Putamen (tissue), 1 donor: ENCODE data around the gene QRICH1.
"Not testable (repeated sequence)": the region's sequence is repeated elsewhere in the genome, so short reads cannot be mapped to it uniquely, and the experiment has no call there.

Source experiments
- DNase-seq: peaks from one replicate; pipeline ENCODE4 v3.0.0-alpha.2; 2016; ENCODE audit warnings: low spot score

The QRICH1 gene

DNA sequence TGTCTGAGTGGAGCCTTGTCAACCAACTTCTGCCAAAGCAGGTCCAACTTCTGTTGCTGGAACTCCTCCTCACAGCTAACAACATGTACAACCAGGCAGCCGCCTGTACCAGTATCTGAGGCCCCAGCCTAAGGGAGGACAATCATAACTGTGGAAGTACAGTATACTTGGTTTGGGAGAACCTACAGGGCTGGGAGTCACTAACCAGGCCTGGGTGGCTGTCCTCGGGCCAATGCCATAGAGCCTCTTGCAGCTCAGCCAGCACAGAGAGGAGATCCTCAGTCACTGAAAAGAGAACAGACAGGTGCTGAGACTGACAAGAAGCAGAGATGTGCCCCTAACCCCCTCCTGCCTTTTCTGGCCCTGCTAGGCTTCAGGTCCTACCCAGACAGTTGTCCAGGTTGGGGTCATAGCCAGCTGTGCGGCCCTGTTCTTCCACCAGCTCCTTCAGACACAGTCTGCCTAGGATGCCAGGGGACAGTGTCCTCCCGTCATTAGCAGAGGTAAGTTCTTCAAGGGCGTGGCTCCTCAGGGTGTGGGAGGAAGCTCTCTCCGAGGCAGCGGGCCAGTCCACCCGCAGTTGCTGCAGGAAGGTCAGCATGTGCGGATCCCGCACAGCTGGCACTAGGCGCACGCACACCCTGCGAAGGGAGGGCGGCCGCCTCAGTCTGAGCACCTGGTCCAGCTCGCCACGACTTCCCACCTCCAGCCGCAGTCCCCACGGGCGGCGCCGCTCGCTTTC lies 76.5 kb downstream of the QRICH1 start:
- DNase-seq, result no peak

DNA sequence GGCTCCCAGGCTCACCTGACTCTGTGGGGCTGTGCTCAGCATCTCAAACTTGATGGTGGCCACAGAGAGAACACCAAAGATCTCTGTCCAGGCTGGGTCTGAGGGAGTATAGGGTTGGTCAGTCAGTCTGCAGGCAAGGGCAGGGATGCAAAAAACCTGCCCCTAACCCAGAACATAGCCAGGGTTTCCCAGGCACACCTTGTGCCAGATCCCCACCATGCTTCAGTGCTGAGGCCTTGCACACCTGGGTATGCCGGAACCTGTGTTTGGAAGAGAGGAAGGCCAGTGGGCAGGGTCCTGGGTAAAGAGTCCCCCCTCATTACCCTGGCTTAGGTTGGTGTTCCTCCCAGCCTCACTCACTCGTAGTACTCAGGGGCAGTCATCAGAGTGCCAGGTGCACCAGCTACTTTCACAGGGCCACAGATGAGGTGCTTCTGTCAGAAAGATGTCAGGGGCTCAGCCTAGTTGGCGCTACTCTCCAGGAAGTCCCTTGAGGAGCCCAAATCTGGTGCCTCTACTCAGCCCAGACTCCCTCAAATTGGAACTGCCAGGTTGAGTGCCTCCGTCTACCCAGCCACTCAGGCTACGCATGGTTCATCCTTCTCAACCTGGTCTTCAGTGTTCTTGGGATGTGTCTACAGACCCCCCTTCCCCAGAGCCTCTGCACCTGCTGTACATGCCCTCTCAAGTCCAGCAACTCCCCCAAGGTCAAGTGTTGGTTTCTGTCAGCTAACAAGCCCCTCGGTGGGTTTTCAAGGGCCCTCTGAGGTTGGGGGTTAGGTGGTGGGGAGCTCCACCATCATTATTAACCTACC lies 77.2 kb downstream of the QRICH1 start:
- DNase-seq, result no peak

DNA sequence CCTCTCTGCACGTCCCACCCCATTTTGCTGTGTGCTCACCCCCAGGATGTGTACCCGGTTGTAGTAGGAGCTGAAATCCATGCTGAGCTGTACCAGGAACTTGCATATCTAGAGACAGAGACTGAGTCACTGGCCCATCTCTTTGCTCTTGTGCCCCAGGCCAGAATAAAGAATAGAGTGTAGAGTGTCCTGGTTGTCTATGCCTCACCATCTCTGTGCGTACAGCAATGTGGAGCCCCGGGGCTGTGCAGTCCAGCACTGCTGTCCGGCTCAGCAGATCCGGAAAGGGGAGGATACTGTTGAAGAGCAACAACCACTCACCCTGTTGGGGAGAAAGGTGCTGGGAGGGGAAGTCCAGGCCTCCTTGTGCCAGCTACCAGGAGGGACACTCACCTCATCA lies 78.1 kb downstream of the QRICH1 start:
- no peak for DNase-seq

DNA sequence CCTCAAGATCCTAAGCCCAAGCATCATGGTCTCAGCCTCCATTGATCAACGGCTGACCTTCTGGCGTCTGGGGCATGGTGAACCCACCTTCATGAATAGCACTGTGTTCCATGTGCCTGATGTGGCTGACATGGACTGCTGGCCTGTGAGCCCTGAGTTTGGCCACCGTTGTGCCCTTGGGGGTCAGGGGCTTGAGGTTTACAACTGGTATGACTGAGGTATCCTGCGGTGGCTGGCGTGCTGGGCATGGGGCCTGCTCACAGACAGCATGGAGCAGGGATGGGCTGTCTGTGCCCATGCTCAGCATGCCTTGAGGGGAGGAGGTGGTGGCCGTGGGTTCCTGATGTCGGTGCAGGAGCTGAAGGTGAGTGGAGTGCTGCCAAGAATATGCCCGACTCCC lies 78.8 kb downstream of the QRICH1 start:
- no peak for DNase-seq

DNA sequence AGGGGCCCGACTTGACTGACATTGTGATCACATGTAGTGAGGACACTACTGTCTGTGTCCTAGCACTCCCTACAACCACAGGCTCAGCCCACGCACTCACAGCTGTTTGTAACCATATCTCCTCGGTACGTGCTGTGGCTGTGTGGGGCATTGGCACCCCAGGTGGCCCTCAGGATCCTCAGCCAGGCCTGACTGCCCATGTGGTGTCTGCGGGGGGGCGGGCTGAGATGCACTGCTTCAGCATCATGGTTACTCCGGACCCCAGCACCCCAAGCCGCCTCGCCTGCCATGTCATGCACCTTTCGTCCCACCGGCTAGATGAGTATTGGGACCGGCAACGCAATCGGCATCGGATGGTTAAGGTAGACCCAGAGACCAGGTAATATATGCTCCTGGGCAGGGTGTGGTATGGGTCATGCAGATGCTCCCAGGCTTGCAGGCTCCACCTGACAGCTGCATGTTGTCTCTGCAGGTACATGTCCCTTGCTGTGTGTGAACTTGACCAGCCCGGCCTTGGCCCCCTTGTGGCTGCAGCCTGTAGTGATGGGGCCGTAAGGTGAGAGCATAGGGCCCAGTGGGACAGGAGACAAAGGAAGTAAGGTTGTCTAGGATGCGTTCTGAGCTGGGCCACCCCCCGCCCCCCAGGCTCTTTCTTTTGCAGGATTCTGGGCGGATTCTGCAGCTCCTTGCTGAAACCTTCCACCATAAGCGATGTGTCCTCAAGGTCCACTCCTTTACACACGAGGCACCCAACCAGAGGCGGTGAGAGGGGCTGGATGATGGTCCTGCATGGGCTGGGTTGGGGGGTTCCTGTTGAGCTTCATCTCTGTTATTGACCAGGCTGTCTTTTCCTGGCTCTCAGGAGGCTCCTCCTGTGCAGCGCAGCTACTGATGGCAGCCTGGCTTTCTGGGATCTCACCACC lies 79.9 kb downstream of the QRICH1 start:
- DNase-seq, result no peak

DNA sequence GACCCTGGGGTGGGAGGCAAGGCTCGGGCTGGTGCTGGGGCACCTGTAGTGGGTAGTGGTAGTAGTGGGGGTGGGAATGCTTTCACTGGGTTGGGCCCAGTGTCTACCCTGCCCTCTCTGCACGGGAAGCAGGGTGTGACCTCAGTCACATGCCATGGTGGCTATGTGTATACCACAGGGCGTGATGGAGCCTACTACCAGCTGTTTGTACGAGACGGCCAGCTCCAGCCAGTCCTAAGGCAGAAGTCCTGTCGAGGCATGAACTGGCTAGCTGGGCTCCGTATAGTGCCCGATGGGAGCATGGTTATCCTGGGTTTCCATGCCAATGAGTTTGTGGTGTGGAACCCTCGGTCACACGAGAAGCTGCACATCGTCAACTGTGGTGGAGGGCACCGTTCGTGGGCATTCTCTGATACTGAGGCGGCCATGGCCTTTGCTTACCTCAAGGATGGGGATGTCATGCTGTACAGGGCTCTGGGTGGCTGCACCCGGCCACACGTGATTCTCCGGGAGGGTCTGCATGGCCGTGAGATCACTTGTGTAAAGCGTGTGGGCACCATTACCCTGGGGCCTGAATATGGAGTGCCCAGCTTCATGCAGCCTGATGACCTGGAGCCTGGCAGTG lies 80.6 kb downstream of the QRICH1 start:
- DNase-seq, result no peak

DNA sequence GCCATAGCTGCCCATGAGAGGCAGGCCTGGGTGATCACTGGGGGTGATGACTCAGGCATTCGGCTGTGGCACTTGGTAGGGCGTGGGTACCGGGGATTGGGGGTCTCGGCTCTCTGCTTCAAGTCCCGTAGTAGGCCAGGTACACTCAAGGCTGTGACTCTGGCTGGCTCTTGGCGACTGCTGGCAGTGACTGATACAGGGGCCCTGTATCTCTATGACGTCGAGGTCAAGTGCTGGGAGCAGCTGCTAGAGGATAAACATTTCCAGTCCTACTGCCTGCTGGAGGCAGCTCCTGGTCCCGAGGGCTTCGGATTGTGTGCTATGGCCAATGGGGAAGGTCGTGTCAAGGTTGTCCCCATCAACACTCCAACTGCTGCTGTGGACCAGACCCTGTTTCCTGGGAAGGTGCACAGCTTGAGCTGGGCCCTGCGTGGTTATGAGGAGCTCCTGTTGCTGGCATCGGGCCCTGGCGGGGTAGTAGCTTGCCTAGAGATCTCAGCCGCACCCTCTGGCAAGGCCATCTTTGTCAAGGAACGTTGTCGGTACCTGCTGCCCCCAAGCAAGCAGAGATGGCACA lies 81.3 kb downstream of the QRICH1 start:
- DNase-seq, result no peak

DNA sequence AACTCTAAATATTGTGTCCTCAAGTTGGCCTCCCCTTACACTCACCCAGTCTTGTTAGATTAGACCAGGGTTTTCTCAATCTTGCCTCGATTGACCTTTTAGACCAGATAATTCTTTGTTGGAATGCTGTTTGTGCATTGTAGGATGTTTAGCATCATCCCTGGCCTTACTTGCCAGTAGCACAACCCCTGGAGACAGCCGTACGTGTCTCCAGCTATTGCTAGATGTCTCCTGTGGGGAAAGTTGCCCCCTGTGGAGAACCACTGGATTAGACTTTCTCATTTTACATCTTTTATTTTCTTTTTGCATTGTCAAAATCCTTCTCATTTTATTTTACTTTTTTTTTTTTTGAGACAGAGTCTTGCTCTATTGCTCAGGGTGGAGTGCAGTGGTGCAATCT lies 84.5 kb downstream of the QRICH1 start:
- DNase-seq, result no peak

DNA sequence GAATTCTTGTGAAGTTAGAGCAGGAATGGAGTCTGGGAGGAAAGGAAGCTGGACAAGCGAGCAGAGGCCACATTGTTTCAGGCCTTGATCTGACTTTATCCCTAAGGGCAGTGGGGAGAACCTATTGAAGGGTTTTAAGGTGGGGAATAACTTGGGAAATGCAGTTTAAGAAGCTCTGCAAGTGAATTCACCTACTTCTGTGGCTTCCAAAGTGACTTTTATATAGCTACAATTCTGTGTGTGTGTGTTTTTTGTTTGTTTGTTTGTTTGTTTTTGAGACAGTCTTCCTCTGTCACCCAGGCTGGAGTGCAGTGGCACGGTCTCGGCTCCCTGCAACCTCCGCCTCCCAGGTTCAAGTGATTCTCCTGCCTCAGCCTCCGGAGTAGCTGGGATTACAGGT lies 85.2 kb downstream of the QRICH1 start:
- DNase-seq, result not testable (repeated sequence)

DNA sequence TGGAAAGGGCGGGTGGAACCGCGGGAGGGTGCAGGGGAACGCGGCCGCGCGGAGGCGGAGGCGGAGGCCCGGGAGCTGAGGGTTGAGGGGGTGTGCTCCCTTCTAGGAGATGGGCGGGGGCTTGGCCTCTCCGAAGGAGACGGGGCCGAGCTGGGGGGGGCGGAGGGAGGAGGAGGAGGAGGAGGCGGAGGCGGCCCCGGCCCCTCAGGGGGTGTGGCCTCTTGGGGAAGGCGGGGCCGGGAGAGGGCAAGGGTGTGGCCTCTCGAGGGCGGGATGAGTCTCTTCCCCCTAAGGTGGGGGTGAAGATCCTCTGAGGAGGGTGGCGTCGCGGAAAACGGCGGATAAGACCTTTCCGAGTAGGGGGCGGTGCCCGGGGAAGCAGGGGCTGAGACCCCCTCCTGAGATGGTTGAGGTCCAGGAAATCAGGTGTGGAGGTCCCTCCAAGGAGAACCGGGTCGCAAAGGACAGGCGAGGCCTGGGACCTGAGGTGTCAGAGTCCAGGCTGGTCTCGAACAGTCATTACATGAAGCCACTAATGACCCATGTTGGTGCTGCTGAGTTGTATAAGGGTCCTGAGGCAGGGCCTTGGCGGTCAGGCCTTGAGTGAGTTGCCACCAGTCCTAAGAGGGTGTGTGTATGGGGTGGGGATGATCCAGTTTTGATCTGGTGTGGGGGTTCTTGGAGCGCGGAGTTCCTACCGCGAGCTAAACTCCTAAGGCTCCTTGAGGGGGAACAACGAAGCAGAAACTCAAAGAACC lies 85.9 kb downstream of the QRICH1 start:
- peak; percentile 79 for DNase-seq

DNA sequence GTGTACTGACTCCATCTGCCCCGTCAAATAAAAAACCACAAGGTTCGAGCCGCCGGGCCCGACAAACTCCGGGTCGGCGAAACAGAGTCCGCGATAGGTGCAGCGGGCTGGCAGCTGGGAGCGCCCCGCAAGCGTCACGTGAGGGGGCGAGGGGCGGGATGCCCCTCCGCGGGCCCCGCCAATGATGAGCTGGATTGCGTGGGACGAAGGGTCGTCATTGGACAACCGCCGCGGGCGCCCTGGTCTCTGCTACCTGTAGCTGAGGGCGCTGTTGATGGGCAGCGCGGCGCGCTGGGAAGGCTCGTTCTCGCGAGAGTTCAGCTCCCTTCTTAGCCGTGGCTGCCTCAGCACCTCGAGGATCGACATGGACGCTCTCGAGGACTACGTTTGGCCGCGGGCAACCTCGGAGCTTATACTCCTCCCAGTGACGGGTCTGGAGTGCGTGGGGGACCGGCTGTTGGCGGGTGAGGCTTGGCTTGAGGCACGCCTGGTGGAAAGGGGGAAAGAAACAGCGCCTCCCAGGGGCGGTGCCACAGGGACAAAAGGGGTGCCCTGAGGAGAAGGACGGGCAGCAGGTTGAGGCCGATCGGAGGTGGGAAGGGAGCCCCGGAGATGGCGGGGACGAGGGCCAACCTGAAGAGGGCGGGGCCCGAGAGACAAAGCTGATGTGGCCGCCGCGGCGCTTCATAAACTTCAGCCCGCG lies 86.7 kb downstream of the QRICH1 start, which contains the start of gene WDR6:
Gene WDR6, plus strand, starts transcription at position 324 of the 703 bp plus-strand sequence. Its CDS starts 41 bp downstream, at position 365.
- DNase-seq, result peak; percentile 89

DNA sequence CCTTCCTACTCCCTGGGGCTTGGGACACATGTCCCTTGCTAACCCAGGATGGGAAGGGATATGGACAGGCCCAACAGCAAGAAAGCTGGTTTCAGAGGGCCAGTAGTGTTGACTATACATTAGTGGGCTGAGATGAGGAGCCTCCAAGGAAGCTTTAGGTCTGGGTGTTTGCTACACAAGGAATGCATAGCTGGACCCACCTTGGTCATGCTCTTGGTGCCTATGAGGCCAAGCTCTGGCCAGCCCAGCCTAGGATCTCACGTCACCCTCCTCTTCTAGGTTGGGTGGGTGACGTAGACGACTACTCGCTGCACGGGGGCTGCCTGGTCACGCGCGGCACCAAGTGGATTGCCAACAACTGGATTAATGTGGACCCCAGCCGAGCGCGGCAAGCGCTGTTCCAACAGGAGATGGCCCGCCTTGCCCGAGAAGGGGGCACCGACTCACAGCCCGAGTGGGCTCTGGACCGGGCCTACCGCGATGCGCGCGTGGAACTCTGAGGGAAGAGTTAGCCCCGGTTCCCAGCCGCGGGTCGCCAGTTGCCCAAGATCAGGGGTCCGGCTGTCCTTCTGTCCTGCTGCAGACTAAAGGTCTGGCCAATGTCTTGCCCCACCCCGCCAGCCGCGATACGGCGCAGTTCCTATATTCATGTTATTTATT lies 87.3 kb downstream of the QRICH1 start:
- DNase-seq, result no peak

DNA sequence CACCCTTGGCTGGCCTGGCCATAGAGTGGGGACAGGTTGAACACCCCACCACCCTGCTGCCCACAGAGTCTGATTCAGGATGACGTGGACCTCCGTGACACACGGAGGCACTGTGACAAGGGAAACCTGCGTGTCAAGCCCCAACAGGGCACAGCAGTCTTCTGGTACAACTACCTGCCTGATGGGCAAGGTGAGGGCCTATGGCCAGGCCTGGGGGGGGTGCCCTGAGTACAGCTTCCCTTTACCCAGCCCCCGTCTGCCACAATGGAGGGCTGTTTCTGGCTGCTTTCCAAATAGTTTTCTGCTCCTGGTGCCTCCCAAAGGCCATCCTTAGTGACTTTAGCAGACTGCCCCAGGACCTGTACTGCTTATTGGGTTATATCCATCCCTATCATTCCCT lies 87.9 kb downstream of the QRICH1 start:
- DNase-seq, result no peak

DNA sequence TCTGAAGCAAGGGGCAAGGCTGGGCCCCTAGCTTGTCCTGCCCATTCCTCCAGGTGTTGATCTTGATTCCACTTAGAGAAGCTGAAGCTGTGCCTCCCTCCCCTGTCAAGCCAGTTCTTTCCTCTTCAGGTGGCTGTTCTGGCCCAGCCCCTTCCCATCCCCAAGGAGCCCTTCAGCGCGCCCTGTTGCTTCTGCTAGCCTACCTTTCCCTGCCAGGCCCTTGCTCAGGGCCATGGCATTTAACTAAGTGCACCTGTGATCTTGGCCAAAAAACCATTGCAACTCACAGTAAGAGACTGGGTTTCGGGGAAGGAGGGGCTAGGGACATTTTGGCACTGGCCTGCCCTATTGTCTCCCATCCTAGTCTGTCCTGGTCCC lies 88.6 kb downstream of the QRICH1 start:
- DNase-seq, result no peak

DNA sequence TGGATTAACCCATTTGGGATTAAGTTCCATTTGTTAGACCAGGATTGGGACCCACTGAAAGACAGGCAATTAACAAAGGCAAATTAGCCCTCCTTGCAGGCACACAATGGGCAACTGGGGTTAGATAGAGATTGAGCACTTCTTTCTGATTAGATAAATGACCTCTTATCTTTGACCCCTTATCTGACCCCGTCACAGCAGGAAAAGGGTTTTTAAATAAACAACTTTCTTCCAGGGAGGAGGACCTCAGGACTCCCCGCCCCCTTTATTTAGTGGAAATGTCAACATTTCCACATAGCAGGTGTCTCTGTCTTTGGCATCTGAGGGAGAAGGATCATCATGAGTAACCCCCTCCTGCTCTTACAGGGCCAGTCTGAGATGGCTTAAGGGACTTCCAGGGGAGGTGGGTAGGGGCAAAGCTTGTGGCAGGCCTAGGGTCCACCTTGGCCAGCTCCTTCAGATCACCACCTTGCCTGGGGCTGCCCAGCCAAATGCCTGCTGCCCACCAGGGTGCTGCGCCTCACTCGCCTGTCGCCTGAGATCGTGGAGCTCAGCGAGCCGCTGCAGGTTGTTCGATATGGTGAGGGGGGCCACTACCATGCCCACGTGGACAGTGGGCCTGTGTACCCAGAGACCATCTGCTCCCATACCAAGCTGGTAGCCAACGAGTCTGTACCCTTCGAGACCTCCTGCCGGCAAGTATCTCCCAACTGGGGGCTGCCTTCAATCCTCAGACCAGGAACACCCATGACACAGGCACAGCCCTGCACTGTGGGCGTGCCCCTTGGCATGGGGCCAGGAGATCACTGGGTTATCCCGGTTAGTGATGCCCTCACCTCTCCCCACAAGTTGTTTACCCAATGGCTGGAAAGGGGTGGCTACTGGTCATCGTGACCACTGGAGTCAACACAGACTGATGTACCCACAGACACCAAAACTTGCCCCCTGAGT lies 89.2 kb downstream of the QRICH1 start:
- DNase-seq, result no peak

DNA sequence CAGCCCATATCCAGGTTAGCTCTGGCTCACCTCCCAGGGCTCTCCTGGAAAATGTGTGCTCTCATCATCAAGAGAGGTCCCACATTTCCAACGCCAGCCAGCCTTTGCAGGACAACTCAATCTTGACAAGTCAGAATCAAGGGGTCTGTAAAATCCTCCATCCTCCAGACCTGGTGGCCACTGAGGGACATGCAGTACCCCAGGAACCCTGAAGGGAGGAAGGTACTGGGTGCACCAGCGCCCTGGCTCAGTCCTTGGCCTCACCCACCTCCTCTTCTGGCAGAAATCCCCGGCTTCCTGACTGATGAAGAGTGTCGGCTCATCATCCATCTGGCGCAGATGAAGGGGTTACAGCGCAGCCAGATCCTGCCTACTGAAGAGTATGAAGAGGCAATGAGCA lies 92.7 kb downstream of the QRICH1 start:
- no peak for DNase-seq

DNA sequence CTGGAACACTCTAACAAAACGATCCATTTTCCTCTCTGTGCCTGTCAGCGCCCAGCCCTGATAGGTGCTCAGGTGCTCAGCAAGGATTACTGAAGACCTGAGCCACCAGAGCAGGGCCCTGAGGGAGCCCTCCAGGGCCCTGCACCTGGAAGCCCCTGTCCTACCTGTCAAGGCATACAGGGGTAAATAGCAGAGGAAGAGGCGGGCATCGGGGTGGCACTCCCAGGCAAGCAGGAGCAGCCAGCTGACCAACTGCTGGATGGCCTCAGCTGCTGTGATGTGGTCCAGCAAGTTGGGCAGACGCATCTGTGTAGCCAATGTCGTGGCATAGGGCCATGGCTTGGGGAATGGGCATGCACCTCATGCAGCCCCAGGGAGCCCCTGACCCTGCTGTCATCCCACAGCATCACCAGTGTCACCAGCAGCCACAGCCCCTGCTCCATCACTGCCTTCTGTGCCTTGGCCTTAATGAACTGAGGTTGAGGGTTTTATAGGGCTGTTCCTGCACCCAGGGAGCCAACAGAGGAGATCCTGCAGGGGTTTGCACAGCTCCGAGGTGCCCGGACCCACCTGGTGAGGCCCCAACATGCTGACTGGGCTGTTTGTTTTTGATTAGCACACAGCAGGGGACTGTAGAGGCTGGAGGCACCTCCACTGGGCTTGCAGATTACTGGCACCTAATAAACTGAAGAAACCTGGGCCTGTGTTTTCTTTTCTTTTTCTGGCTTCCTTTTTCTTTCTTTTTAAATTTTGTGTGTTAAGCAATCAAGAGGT lies 94.6 kb downstream of the QRICH1 start:
- no peak for DNase-seq
